ENCODE results near the gene NPAT.
"Not testable (repeated sequence)": the region's sequence is repeated elsewhere in the genome, so short reads cannot be mapped to it uniquely, and the experiment has no call there.

The NPAT gene

DNA sequence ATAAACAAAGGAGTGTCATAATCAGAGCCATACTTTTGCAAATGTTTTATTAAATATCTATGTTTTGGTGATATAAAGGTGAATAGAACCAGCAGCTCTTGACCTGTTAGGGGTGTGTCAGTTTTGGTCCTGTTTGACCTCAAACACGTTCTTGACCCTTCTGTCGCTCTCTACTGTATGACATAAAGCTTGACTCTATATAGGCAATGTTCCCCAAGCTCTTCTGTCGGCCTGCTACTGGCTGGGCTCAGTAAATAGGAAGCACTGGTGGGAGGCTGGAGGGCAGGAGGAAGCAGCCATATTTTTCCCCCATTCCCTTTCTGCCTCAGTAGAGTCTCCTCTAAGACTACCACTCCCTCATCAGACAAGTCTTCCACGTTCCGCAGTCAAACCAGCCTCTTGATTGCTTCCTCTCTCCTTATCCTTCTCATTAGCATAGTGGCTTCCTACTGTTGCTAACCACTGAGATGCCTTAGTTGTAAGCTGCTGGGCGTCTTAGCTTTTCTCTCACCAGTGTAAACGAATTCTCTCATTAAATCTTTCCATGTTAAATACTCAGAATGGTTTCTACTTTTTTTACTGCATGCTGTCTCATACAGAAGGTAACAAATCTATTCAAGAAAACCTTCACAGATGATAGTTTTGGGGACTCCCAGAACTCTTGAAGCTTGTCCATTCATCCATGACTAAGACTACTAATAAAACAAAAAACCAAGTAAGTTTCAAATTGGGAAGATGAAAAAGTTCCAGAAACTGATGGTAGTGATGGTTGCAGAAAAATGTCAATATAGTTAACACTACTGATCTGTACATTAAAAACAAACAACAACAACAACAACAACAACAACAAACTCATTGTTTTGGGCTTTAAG is 3.3 kb downstream of the NPAT start:
- no peak for DNase-seq

DNA sequence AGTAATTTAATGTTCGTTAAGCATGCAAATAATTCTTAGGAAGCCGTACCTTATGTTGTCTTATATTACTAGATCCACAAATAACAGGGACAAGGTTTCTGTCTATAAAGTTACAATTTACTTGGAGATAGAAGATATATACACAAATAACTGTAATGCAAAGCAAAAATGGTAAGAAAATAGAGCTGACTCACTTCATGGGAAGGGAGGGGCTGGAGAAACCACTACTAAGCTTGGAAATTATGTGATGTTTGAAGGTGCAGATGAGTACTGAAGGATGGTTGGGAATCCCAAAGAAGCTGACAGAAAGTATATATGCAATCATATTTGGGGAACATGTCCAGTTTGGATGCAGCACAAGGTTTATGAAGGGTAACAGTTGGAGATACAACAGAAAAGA is 4.0 kb downstream of the NPAT start:
- no peak for DNase-seq

DNA sequence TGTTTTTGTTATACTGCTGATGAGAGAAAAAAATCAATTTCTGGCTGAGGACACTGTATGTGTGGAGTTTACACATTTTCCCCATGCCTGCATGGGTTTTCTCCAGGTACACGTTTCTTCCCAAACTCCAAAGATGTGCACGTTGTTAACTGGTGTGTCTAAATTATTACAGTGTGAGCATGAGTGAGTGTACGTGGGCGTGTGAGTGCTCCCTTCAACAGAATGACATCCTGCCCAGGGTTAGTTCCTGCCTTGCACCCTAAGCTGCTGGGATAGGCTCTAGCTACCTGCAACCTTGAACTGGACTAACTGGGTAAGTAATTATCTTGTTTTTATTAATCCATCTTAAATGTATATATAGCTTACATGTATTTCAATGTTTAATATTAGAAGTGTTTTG is 5.5 kb downstream of the NPAT start:
- DNase-seq = no peak

DNA sequence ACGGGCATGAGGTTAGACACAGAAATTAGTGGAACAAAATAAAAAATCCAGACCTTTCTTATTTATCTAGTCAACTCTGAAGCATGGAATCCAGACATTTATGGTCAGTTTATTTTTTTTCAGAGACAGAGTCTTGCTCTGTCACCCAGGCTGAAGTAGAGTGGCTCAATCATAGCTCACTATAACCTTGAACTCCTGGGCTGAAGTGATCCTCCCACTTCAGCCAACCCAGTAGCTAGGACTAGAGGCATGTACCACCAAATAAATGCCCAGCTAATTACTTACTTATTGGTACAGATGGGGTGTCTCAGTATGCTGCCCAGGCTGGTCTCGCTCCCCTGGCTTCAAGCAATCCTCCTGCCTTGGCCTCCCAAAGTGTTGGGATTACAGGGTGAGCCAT is 8.7 kb downstream of the NPAT start:
- DNase-seq = no peak

DNA sequence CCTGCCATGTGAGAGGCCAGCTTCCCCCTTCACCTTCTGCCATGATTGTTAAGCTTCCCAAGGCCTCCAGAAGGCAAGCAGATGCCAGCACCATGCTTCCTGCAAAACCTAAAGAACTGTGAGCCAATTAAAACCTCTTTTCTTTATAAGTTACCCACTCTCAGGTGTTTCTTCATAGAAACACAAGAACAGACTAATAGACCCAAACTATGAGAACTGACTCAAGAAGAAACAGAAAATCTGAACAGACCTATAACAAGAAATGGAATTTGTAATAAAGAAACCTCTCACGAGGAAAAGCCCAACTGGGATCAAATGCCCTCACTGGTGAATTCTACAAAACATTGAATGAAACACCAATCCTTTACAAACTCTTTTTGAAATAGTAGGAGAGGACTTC is 12.0 kb downstream of the NPAT start:
- no peak for DNase-seq

DNA sequence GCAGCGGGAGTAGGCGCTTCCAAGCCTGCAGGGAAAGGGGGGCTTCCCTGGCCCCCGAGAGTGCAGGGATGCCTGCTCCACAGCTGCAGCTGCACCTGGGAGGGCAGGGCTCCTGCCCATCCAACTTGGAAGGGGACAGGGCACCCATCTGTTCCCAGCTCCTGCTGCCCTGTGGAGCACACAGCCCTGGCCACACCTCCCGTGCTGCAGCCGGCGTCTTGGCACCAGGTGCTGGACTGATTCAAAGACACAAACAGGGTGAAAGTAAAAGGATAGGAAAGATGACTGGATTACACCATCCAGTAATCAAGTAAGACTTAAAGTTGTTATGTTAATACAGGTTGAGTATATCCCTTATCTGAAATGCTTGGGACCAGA is 14.8 kb downstream of the NPAT start:
- no peak for DNase-seq

DNA sequence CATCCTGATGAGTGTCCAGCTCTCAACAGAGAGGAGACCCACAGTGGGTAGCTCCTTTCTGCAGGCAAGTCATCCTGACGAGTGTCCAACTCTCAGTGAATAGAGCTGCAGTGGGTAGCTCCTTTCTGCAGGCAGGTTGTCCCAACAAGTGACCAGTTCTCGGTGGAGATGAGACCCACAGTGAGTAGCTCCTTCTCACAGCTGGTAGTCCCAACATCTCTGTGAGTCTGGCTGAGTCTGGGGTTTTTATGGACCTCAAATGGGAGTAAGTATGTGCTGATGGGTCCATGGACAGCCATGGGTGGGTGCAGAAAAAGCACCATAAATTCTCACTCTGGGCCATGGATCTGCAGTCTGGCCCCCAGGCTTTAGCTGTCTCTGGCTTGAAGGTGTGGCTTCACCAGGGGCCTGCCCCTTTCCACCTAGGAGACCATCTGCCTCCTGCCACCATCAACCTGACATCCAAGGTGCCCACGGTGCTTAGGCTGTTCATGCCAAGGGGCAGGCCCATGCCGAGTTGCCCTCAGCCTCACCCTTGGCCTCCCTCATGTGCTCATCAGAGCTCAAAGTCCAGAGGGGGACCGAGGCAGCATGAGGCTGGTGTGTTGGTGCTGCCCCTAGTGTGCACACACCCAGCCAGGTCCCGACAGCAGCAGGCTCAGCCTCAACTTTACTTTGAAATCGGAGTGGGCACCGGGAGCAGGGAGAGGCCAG is 15.3 kb downstream of the NPAT start:
- DNase-seq = no peak

DNA sequence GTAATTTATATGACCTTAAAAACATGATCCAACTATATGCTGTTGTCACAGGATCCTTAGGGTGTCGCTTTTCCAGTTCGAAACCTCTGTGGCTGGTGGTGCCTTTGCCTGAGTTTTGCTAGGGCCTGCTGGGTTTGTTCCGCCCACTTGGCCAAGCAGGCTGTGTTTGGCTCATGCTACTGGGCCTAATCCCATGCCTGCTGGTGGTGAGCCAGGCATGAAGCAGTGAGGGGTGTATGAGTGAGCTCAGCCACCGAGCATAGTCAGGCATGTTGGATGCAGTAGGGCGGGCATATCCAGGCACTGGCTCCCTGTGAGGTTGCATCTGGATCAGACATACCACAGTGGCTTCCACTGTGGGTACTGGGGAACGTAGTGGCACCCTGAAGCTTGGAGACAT is 16.3 kb downstream of the NPAT start:
- no peak for DNase-seq

DNA sequence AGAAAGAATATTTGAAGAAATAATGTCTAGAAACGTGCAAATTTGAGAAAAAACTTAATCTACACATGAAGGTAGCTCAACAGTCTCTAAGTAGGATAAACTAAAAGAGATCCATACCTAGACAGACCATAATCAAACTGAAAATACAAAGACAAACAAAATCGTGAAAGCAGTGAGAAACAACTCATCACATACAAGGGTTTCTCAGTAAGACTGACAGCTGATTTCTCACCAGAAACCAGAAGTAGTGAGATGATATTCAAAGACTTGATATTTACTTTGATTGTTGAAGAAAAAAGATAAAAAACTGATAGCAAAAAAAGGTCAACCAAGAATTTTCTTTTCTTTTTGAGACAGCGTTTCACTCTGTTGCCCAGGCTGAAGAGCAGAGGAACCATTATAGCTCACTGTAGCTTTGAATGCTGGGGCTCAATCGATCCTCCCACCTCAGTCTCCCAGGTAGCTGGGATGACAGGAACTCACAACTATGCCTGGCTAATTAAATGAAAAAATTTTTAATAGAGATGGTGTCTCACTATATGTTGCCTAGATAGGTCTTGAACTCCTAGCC is 17.4 kb downstream of the NPAT start:
- DNase-seq = no peak

DNA sequence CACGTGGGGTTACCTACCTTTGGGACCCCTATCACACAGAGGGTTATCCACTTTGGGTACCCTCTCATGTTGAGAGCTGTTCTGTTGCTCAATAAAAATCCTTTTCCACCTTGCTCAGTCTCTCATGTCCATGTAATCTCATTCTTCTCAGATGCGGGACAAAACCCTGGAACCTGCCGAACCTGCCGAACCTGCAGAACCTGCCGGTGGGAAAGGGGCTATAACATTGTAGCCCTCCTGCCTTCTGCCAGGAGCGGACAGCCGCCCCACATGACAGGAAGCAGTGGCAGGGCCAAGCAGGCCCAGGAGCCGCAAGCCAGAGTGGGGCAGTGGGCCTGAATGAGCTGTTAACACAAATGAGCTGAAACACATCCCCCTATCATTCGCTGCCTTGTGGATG is 18.1 kb downstream of the NPAT start:
- DNase-seq = no peak

DNA sequence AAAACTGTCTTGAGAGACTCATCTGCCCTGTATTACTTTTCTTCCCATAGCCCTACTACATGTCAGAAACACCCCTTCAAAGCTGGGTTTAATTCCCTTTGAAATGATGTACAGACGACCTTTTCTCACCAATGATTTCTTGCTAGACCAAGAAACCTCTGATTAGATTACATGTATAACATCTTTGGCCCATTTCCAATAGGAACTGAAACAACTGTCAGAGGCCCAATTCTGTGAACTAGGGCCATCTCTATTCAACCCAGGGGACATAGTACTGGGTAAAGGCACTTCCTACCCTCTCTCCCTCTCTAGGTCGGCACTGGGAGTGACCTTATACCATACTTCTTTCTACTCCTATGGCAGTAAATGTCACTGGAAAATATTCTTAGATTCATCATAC is 19.4 kb downstream of the NPAT start:
- no peak for DNase-seq

DNA sequence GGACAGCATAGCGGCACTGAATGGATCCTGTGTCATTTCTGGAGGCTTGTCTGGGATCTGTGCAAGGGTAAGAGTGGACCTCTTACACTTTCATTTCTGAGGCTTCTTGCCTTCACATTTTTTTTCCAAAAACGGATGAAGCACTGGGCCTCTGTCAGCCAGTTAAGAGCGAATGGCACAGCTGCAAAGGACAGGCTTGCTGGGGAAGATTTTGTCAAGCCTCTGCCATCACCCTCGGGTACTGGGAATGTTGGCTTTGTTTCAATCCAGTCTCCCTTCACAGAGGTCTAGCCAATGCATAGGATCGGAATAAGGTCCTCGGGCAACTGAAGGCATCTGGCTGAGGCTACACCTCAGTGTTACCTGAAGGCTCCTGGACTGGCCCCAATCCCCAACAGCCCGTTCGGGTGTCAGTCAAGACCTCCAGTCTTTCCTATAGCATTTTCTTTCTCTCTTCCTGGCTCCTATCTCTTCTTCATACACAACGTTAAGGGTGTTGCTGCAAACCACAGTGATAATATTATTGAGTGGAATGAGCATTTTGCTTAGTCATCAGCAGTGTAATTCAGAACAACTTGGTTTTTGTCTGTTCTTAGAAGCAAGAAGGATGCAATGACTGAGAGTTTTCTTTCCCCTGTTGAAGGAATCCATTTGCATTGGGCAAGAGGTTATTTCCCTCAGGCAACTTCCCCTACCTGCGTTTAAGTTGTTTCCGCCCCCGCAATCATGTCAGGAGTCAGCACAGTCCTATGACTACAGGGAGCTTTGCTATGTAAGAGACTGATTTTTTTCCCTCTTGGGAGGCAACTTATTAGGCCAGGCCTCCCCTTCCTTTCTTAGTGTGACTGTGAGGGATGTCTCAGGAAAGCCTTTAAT is 22.8 kb downstream of the NPAT start:
- DNase-seq = no peak

DNA sequence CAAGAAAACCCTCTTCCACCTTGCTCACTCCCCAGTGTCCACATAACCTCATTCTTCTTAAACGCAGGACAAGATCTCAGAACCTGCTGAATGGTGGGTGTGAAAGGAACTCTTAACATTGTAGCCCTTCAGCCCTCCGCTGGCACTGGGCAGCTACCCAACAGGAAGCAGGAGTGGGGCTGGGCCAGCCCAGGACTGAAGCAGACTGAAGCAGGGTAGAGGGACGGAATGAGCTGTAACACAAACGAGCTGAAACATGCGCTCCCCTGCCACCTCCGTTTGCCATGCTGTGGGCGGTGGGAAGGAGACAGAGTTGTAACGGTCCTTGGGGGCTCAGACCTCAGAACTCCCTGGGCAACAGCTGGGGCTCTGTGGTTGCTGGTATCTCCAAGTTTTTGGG is 23.6 kb downstream of the NPAT start:
- no peak for DNase-seq

DNA sequence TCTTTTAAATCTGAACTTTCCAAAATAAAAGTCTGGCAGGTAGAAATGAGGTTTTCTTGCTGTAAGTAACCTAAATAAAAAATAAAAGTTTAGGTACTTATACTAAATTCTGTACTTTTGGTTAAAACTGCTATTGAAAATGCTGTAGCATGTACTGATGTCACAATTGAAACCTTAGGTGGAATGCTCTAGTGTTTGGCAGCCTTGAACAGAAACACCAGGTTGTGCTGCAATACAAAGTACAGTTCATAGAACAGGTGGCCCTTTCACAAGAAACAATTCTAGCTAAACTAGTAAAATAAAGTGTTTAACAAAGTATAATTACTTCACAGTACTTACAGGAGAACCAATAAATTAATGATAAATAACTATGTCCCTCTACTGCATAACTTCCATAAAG is 25.1 kb downstream of the NPAT start:
- DNase-seq = no peak

DNA sequence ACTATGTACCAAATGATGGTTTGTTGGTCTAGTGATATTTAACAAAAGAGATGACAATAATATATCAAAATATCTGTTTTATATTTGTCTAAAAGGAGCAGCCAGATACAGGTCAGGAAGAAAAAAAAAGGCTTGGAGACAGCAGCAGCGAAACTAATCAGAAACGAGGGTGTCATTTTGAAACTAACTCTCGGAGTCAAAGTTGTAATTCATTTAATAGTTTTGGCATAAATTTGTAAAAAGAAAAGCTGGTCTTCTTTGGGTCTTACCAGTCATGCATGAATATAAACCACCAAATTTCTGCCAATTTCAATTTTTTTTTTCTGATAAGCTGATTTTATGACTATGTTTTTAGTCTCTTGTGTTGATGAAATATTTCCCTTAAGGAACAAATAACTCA is 25.5 kb downstream of the NPAT start:
- no peak for DNase-seq

DNA sequence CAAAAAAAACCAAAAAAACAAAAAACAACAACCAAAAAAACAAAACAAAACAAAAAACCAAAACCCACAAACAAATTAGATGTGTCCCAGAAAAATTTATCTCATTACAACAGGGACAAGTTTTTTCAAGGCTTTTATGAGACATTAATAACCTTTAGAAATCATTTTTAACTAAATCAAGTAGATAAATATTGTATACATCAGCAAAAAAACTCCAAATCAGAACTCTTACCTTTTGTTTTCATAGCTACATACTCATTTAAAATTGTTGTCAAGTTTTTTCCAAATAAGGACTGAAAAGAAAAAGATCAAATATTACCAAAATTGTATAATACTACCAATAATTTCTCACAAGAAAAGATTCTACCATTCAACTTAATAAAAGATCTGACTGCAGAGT is 28.7 kb downstream of the NPAT start:
- no peak for DNase-seq

DNA sequence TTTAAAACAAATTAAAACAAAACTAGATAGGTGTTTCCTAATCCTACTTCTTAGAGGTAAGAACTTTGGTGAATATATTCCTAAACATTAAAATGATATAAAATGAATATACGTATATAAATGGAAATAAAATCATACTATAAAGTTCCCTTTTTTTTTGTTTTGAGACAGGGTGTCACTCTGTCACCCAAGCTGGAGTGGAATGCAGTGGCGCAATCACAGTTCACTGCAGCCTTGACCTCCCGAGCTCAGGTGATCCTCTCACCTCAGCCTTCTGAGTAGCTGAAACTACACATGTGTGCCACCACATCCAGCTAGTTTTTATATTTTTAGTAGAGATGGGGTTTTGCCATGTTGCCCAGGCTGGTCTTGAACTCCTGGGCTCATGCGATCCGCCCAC is 44.9 kb downstream of the NPAT start:
- DNase-seq = no peak

DNA sequence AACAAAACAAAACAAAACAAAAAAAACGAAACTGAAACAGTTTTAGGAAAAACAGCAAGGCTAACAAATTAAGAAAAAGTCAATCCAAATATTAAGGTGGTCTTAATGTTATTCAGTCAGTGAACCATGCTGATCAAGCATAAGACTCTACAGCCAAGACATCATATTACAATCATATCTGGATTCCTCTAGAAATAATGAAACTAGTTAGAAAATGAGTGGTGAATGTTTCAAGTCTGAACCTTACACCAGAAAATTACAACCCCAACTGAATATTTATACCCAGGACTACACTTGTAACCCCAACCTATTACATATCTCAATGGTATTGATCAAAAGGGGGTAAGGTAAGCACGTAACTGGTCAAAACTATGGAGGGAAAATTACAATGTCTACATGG is 52.3 kb downstream of the NPAT start:
- no peak for DNase-seq

DNA sequence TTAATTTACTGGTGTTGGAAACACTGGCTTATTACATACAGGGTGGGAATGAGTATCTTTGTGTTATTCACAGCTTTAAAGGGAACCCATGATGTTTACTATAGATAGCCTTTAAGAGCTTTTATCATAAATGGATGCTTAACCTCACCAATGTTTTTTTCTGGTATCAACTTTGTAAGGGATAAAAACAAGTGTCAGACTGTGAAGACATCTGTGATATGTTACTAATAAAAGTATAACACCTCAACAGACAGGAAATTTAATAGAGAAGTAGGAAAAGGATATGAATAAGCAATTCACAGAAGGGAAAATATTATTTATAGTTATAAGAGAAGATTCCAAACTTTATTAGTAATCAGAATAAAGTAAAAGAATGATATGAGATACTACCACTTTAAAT is 54.8 kb downstream of the NPAT start:
- no peak for DNase-seq

DNA sequence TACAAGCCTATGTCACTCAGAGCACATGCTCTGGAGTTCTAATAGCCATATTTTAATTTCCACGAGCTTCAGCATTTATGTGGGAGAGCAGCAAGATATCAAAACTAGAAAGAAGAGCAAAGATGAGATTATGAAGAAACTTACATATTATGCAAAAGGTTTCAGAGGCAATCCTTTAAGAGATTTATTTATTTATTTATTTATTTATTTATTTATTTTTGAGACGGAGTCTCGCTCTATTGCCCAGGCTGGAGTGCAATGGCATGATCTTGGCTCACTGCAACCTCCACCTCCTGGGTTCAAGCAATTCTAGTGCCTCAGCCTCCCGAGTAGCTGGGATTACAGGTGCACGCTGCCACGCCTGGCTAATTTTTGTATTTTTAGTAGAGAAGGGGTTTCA is 59.6 kb downstream of the NPAT start:
- not testable (repeated sequence) for DNase-seq

DNA sequence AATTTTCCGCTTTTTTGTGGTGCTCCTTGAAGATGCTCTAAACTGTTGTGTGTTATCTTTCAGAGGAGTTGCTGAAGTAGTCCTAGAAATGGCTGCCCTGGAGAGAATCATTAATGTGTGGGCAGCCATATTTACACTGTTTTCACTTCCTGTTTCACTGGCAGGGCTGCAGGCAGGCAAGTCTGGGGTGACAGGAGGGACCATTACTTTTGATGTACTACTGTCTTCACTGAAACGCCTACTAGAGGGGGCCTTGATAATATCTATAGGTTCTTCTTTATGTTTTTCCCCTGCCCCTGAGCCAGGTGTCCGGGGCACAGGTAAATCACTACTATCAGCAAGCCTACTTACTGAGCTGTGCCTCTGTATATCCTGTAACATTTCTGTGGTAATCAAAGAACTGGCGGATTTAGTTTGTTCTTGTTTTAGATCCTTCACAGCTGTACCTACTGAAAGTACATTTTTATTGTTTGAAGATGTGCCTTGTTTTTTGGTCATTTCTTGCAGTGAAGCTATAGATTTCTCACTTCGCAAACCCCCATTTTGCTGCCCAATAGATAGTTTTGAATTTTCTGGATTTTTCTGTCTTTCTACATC is 61.4 kb downstream of the NPAT start:
- no peak for DNase-seq

DNA sequence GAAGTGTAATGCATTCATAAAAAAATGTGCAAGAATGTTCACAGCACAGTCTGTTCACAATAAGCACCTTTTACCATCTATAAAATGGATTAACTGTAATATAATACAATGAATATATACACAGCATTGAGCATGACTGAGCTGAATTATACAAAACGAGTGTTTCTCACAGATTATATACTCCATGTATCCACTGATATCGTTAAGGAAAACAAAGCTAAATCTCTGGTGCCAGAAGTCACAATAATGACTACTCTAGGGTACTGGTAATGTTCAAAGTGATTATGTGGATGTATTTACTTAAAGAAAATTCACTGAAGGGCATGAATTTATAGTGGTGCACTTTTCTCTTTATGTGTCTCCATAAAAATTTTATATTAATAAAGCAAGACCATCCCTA is 67.8 kb downstream of the NPAT start:
- no peak for DNase-seq

DNA sequence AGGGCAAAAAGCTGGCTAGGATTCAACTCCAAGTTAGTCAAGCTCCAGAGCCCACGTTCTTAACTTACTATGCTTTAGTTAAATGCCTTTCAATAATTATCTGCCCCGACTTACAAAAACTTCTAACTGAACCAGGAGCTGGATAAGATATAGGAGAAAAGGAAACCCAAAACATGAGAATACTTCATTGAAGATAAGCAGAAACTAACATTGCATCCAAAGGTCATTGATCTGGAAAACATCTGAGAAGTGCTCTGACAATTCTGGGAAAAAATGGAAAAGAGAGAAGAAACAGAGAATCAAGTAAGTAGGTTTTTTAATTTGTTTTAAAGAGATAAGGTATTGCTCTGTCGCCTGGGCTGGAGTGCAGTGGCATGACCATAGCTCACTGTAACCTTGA is 73.9 kb downstream of the NPAT start:
- DNase-seq = no peak

All from NCI-H524 treated with DMSO at 0.1 percent for 48 hours (cell line).